ENCODE data around the gene C1orf50.

GRCh38 chr1:42806171-42806570 lies 39.1 kb downstream of the C1orf50 start:
- TF ChIP-seq SP1 (IDR thresholded peaks at IDR 0.05) (no peak), TARDBP (IDR thresholded peaks at IDR 0.05) (no peak), FOXM1 (IDR thresholded peaks at IDR 0.05; ENCODE audit: borderline replicate concordance) (no peak), FOXA1 (IDR thresholded peaks at IDR 0.05) (no peak), CTBP1 (IDR thresholded peaks at IDR 0.05; ENCODE audit: borderline replicate concordance) (no peak), BHLHE40 (IDR thresholded peaks at IDR 0.05; ENCODE audit: borderline replicate concordance) (no peak), ZNF384 (IDR thresholded peaks at IDR 0.05) (no peak), LEF1 (IDR thresholded peaks at IDR 0.05; ENCODE audit: borderline replicate concordance) (no peak), FOXK2 (IDR thresholded peaks at IDR 0.05) (no peak)

Measured in HEK293T (cell line).